Endothelial cell (in vitro differentiated cells): ENCODE results near the gene UTP11. TPM values are rescaled to one million over a fixed set of nuclear protein-coding genes. Genes with fewer than 3 reads are reported as not detected.

Experiments used
- DNase-seq: peaks from one replicate; pipeline ENCODE4 v3.0.0; 2021; ENCODE audit warnings: low spot score
- H3K27ac Mint-ChIP-seq: one replicate; pipeline ENCODE4 v1.8.0; 2021; ENCODE audit warnings: mixed read lengths, inconsistent platforms; ENCODE audit not compliant: unreplicated experiment
- H3K27me3 Mint-ChIP-seq: one replicate; pipeline ENCODE4 v1.8.0; 2021; ENCODE audit warnings: mild to moderate bottlenecking, moderate library complexity, mixed read lengths, inconsistent platforms; ENCODE audit not compliant: unreplicated experiment
- H3K36me3 Mint-ChIP-seq: one replicate; pipeline ENCODE4 v1.8.0; 2021; ENCODE audit warnings: mild to moderate bottlenecking, low read depth, mixed read lengths, inconsistent platforms; ENCODE audit not compliant: unreplicated experiment
- H3K4me1 Mint-ChIP-seq: one replicate; pipeline ENCODE4 v1.8.0; 2021; ENCODE audit warnings: mild to moderate bottlenecking, mixed read lengths, inconsistent platforms; ENCODE audit not compliant: unreplicated experiment
- H3K4me3 Mint-ChIP-seq: one replicate; pipeline ENCODE4 v1.8.0; 2021; ENCODE audit warnings: mild to moderate bottlenecking, mixed read lengths, inconsistent platforms; ENCODE audit not compliant: unreplicated experiment
- H3K9me3 Mint-ChIP-seq: one replicate; pipeline ENCODE4 v1.8.0; 2021; ENCODE audit warnings: mixed read lengths, inconsistent platforms; ENCODE audit not compliant: unreplicated experiment
- CTCF ChIP-seq: fragments of 200-600 bp; sonication (generic); IDR thresholded peaks from one replicate; pipeline ENCODE4 v1.5.0; 2021; ENCODE audit warnings: antibody characterized with exemption; ENCODE audit not compliant: unreplicated experiment
- total RNA-seq: library from RNA; stranded (reverse); fragmentation: NEBNext Ultra II Directional; extraction: Animal tissue kit (Norgen Biotek cat#: 25700); gene quantifications from one replicate; pipeline ENCODE4 v1.2.1, GENCODE V29; 2021; ENCODE audit not compliant: unreplicated experiment

Gene UTP11
- total RNA-seq, 1 donor from 2014 or later = 44.7 TPM

- Mint-ChIP-seq H3K36me3 (no peaks in the 10 kb centered on the region), H3K27ac (no peak overlapping the region), H3K9me3 (no peaks in the 10 kb centered on the region), H3K27me3 (peaks cover 6% of the 10 kb centered on the region), H3K4me1 (peaks cover 31% of the 10 kb centered on the region), H3K4me3 (no peak overlapping the region)
- no peak for TF ChIP-seq CTCF
- DNase-seq = no peak
Measured at GRCh38 chr1:38059635-38060250, 47.2 kb downstream of the UTP11 start.

GRCh38 chr1:38060498-38060897 is 48.0 kb downstream of the UTP11 start:
- no peak for TF ChIP-seq CTCF
- Mint-ChIP-seq H3K27ac (no peak overlapping the region), H3K36me3 (no peaks in the 10 kb centered on the region), H3K9me3 (no peaks in the 10 kb centered on the region), H3K4me3 (no peak overlapping the region), H3K27me3 (peaks cover 6% of the 10 kb centered on the region), H3K4me1 (peaks cover 25% of the 10 kb centered on the region)
- no peak for DNase-seq

GRCh38 chr1:38061290-38061689 is 48.8 kb downstream of the UTP11 start:
- Mint-ChIP-seq H3K9me3 (no peaks in the 10 kb centered on the region), H3K27ac (no peak overlapping the region), H3K4me1 (peaks cover 24% of the 10 kb centered on the region), H3K27me3 (peaks cover 6% of the 10 kb centered on the region), H3K36me3 (no peaks in the 10 kb centered on the region), H3K4me3 (no peak overlapping the region)
- DNase-seq = no peak
- no peak for TF ChIP-seq CTCF

GRCh38 chr1:38061883-38062328 is 49.4 kb downstream of the UTP11 start:
- Mint-ChIP-seq H3K27ac (no peak overlapping the region), H3K27me3 (peaks cover 6% of the 10 kb centered on the region), H3K4me3 (no peak overlapping the region), H3K9me3 (no peaks in the 10 kb centered on the region), H3K4me1 (peaks cover 24% of the 10 kb centered on the region), H3K36me3 (no peaks in the 10 kb centered on the region)
- TF ChIP-seq CTCF = no peak
- DNase-seq = no peak

- Mint-ChIP-seq H3K27ac (no peak overlapping the region), H3K9me3 (no peaks in the 10 kb centered on the region), H3K27me3 (peaks cover 6% of the 10 kb centered on the region)
Measured at GRCh38 chr1:38062361-38063288, 50.1 kb downstream of the UTP11 start.

More at GRCh38 chr1:38062361-38063288, 50.1 kb downstream of the UTP11 start:
- H3K36me3 Mint-ChIP-seq = no peaks in the 10 kb centered on the region
- no peak for TF ChIP-seq CTCF
- H3K4me1 Mint-ChIP-seq = peaks cover 24% of the 10 kb centered on the region
- H3K4me3 Mint-ChIP-seq = no peak overlapping the region
- DNase-seq = no peak
